Endometrial microvascular endothelial cells (primary cell): ENCODE data around the gene ITGAX. TPM values are rescaled to one million over a fixed set of nuclear protein-coding genes. Genes with fewer than 3 reads are reported as not detected.

Experiments
- in situ Hi-C: cut with HindIII; loops from 2 replicates; pipeline ENCODE4 v1.10.0; 2017; ENCODE audit warnings: low sequenced_read_pairs, low pct_unique_long_range_greater_than_20kb; ENCODE audit errors: inconsistent ontology term
- total RNA-seq: library from RNA; depleted of rRNA; stranded (reverse); fragments of >200 nt; gene quantifications from one replicate; pipeline ENCODE4 v1.2.3, GENCODE V29; 2015; ENCODE audit errors: inconsistent ontology term

ITGAX gene
- total RNA-seq, 1 donor from 2014 or later: 2.8 TPM

- in situ Hi-C loops: no loop called here
Observed at GRCh38 chr16:31427441-31428278, 72.7 kb downstream of the ITGAX start.

- in situ Hi-C loops: no loop called here
Observed at GRCh38 chr16:31428279-31428597, 73.3 kb downstream of the ITGAX start, which contains the start of gene COX6A2. Gene COX6A2, minus strand, starts transcription at chr16:31428360. Its CDS starts 35 bp downstream, at chr16:31428325.

- in situ Hi-C loops: no loop called here
Observed at GRCh38 chr16:31428638-31429247, 73.8 kb downstream of the ITGAX start.

- in situ Hi-C loops: no loop called here
Observed at GRCh38 chr16:31429314-31429713, 74.3 kb downstream of the ITGAX start.

GRCh38 chr16:31429796-31430195 is 74.8 kb downstream of the ITGAX start:
- in situ Hi-C loops: no loop called here

- in situ Hi-C loops: no loop called here
Observed at GRCh38 chr16:31430380-31431052, 75.5 kb downstream of the ITGAX start.

Other genes with a start within 250 kb of the ITGAX start
- 88.6 TPM for gene BCKDK, start 246.8 kb upstream of the ITGAX start, total RNA-seq
- gene KAT8, start 237.5 kb upstream of the ITGAX start, total RNA-seq: 30.1 TPM
- not detected for gene PRSS8, start 219.4 kb upstream of the ITGAX start, total RNA-seq
- gene PRSS36, start 205.1 kb upstream of the ITGAX start, total RNA-seq: not detected
- gene FUS, start 175.0 kb upstream of the ITGAX start, total RNA-seq: 79.0 TPM
- gene PYCARD, start 152.4 kb upstream of the ITGAX start, total RNA-seq: 21.2 TPM
- not detected for gene TRIM72, start 141.1 kb upstream of the ITGAX start, total RNA-seq
- not detected for gene PYDC1, start 138.0 kb upstream of the ITGAX start, total RNA-seq
- not detected for gene ITGAM, start 95.2 kb upstream of the ITGAX start, total RNA-seq
- gene ITGAD, start 38.2 kb downstream of the ITGAX start, total RNA-seq: not detected
- gene COX6A2, start 73.2 kb downstream of the ITGAX start, total RNA-seq: not detected
- gene ZNF843, start 87.6 kb downstream of the ITGAX start, total RNA-seq: not detected
- gene ARMC5, start 104.3 kb downstream of the ITGAX start, total RNA-seq: 21.2 TPM
- gene TGFB1I1, start 117.0 kb downstream of the ITGAX start, total RNA-seq: 85.1 TPM
- gene SLC5A2, start 127.9 kb downstream of the ITGAX start, total RNA-seq: not detected
- 35.3 TPM for gene RUSF1, start 153.2 kb downstream of the ITGAX start, total RNA-seq
- gene AHSP, start 172.7 kb downstream of the ITGAX start, total RNA-seq: not detected